Activated naive CD4-positive, alpha-beta T cell treated with anti-CD3 and anti-CD28 coated beads, Interleukin-2, amount 10 ng/mL, durations not matched to agents 7 days and 5 days (primary cell): ENCODE data around the gene PRDX5.

ENCODE experiments used
- CTCF ChIA-PET: fragments of 350-600 bp; sonication (Branson Sonifier 250); formaldehyde crosslinking; loops from one replicate; lab custom pipeline; 2021; ENCODE audit warnings: antibody characterized with exemption; lab: Charles Lee
- DNase-seq: peaks from one replicate; pipeline ENCODE4 v3.0.0-alpha.2; 2020
- H3K27ac Mint-ChIP-seq: one replicate; pipeline ENCODE4 v1.8.0; 2021; ENCODE audit warnings: mild to moderate bottlenecking, moderate library complexity, mixed read lengths
- H3K27me3 Mint-ChIP-seq: one replicate; pipeline ENCODE4 v1.8.0; 2021; ENCODE audit warnings: mild to moderate bottlenecking, mixed read lengths
- H3K36me3 Mint-ChIP-seq: one replicate; pipeline ENCODE4 v1.8.0; 2021; ENCODE audit warnings: mixed read lengths
- H3K4me1 Mint-ChIP-seq: one replicate; pipeline ENCODE4 v1.8.0; 2021; ENCODE audit warnings: mixed read lengths
- H3K4me3 Mint-ChIP-seq: one replicate; pipeline ENCODE4 v1.8.0; 2021; ENCODE audit warnings: mild to moderate bottlenecking, moderate library complexity, mixed read lengths
- H3K9me3 Mint-ChIP-seq: one replicate; pipeline ENCODE4 v1.8.0; 2021; ENCODE audit warnings: mixed read lengths

Gene PRDX5

GRCh38 chr11:64295760-64296159 is 22.2 kb upstream of the PRDX5 start:
- Mint-ChIP-seq H3K27ac (no peak overlapping the region), H3K4me1 (peaks cover 18% of the 10 kb centered on the region), H3K4me3 (no peak overlapping the region), H3K27me3 (peaks cover 98% of the 10 kb centered on the region), H3K9me3 (no peaks in the 10 kb centered on the region), H3K36me3 (peaks cover 1% of the 10 kb centered on the region)
- CTCF ChIA-PET: no interaction called here
- DNase-seq: no peak

- CTCF ChIA-PET: no interaction called here
- H3K27ac Mint-ChIP-seq: no peak overlapping the region
- H3K9me3 Mint-ChIP-seq: no peaks in the 10 kb centered on the region
- peaks cover 98% of the 10 kb centered on the region for H3K27me3 Mint-ChIP-seq
- no peak for DNase-seq
- no peak overlapping the region for H3K4me3 Mint-ChIP-seq
- H3K36me3 Mint-ChIP-seq: no peaks in the 10 kb centered on the region
- H3K4me1 Mint-ChIP-seq: peaks cover 19% of the 10 kb centered on the region
These were observed 21.7 kb upstream of the PRDX5 start for GRCh38 chr11:64296236-64296635.

DNA sequence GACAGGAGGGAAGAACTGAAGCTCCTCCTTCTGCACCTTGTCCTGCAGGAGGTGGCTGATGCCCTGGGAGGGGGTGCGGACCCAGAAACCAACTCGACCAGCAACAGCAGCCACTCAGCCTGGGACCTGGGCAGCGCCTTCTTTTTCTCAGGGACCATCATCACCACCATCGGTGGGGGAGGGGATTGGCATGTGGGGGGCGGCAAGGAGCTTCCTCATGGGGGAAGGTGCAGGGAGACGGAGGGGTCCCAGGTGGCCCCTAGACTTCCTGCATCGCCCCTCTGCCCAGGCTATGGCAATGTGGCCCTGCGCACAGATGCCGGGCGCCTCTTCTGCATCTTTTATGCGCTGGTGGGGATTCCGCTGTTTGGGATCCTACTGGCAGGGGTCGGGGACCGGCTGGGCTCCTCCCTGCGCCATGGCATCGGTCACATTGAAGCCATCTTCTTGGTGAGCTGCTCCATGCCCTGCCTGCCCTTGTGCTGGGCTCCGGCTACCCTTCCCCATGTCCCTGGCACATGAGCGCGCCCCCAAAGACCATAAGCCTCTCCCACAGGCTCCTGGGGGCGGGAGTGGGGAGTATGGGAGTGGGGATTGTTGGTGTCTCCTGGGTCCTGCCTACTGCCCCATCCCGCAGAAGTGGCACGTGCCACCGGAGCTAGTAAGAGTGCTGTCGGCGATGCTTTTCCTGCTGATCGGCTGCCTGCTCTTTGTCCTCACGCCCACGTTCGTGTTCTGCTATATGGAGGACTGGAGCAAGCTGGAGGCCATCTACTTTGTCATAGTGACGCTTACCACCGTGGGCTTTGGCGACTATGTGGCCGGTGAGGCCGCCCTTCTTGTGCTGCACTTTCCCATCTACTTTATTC is 20.9 kb upstream of the PRDX5 start:
- no peaks in the 10 kb centered on the region for H3K9me3 Mint-ChIP-seq
- no peak overlapping the region for H3K4me3 Mint-ChIP-seq
- H3K36me3 Mint-ChIP-seq: no peaks in the 10 kb centered on the region
- CTCF ChIA-PET: no interaction called here
- H3K27ac Mint-ChIP-seq: no peak overlapping the region
- peaks cover 23% of the 10 kb centered on the region for H3K4me1 Mint-ChIP-seq
- DNase-seq: no peak
- H3K27me3 Mint-ChIP-seq: peaks cover 100% of the 10 kb centered on the region

GRCh38 chr11:64297699-64298358 is 20.1 kb upstream of the PRDX5 start:
- no peaks in the 10 kb centered on the region for H3K36me3 Mint-ChIP-seq
- DNase-seq: peak; percentile 36
- H3K27me3 Mint-ChIP-seq: peaks cover 92% of the 10 kb centered on the region
- H3K9me3 Mint-ChIP-seq: no peaks in the 10 kb centered on the region
- H3K4me3 Mint-ChIP-seq: no peak overlapping the region
- no peak overlapping the region for H3K27ac Mint-ChIP-seq
- H3K4me1 Mint-ChIP-seq: peaks cover 20% of the 10 kb centered on the region
- CTCF ChIA-PET: no interaction called here

GRCh38 chr11:64298966-64299846 is 18.7 kb upstream of the PRDX5 start:
- H3K36me3 Mint-ChIP-seq: no peaks in the 10 kb centered on the region
- H3K4me3 Mint-ChIP-seq: peak overlapping the region; percentile 48
- H3K27me3 Mint-ChIP-seq: peaks cover 81% of the 10 kb centered on the region
- no peaks in the 10 kb centered on the region for H3K9me3 Mint-ChIP-seq
- CTCF ChIA-PET: no interaction called here
- no peak for DNase-seq
- peaks cover 30% of the 10 kb centered on the region for H3K4me1 Mint-ChIP-seq
- H3K27ac Mint-ChIP-seq: no peak overlapping the region

DNA sequence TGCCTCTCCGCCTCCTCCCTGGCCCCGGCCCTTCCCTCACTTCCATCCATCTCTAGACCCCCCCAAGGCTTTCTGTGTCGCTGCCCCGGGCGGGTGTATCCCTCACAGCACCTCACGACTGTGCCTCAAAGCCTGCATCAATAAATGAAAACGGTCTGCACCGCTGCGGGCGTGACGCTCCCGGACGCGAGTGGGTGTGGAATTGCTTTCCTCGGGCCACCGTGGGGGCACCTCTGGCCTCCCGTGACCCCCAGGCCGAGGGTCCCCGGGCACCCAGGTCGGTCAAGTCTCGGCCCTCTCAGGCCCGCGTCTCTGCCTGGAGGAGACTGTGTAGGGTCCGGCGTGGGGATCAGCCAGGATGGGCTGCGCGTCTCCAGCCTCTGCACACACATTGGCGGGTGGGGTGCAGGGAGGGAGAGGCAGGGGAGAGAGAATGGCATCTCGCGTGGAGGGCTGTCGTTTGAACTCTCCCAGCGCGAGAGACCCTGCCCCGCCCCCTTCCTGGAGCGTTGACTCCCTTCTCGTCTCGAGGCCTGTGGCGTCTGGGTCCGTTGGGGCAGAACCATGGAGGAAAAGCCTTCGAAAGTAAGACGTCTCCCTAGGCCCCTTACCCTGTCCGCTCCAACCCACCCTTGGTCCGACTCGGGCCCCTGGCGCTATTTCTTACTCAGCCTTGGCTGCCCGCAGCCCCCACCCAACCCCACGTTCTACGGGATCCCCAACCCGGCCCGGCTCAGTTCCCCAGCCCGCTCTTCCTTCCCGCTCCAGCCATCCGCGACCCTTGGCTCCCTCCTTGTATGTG is 17.9 kb upstream of the PRDX5 start, which contains the start of gene CATSPERZ:
TSS of gene CATSPERZ (plus strand) at position 512 of the 802 bp plus-strand sequence. CDS start at position 565, 53 bp downstream.
- peaks cover 74% of the 10 kb centered on the region for H3K27me3 Mint-ChIP-seq
- CTCF ChIA-PET: interaction anchor here (0.7 to 6.2 kb wide), 12 partner anchors 11 to 298 kb away, joined by 3 to 131 read pairs (median 8); partner anchors contain the start of genes BAD, FERMT3, GPR137 and KCNK4
- peak within 1 kb of the TSS; percentile 57 for H3K4me3 Mint-ChIP-seq
- no peaks in the 10 kb centered on the region for H3K36me3 Mint-ChIP-seq
- H3K4me1 Mint-ChIP-seq: peaks cover 33% of the 10 kb centered on the region
- H3K27ac Mint-ChIP-seq: peak within 1 kb of the TSS; percentile 55
- no peaks in the 10 kb centered on the region for H3K9me3 Mint-ChIP-seq
- DNase-seq: peak; percentile 51

DNA sequence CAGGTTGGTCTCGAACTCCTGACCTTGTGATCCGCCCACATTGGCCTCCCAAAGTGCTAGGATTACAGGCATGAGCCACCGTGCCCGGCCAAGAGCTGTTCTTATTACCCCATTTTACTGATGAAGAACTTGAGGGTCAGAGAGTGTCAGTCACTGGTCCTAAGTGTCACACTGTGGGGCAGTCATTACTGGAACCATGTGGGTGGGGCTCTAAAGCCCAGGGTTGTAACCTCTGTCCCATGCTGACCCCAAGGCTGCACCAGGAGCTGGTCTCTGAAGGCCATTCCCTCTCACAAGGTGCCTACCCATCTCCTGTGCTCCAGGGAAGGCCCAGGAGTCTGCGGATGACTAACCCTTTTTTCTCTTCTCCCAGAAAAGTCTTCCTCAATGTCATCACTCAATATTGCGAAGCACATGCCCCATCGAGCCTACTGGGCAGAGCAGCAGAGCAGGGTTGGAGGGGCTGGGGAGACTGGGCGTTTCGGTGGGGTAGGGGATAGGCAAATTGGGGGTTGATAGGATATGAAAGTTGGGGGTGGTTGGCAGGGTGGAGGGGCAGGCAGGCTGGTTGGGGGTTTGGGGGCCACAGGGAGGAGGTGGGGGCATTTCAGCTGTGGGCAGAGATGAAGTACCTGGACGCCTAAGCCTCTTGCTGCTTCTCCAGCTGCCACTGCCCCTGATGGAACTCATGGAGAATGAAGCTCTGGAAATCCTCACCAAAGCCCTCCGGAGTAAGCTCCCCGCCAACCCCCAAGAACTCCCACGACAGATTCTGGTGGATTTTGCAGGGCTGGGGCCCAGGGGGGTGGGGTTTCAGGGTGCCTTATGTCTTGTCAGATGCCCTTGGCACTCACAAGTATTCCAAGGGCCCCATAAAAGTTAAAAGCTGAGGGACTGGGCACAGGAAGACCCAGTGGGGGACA is 14.6 kb upstream of the PRDX5 start:
- H3K4me1 Mint-ChIP-seq: peaks cover 48% of the 10 kb centered on the region
- H3K27ac Mint-ChIP-seq: peak overlapping the region; percentile 98
- no peaks in the 10 kb centered on the region for H3K9me3 Mint-ChIP-seq
- H3K27me3 Mint-ChIP-seq: peaks cover 41% of the 10 kb centered on the region
- CTCF ChIA-PET: interaction anchor here (0.9 to 6.2 kb wide), 18 partner anchors 10 to 303 kb away, joined by 3 to 131 read pairs (median 15); partner anchors contain the start of genes CCDC88B, FERMT3, KCNK4 and PRDX5
- H3K4me3 Mint-ChIP-seq: peak overlapping the region; percentile 78
- DNase-seq: no peak
- peaks cover 10% of the 10 kb centered on the region for H3K36me3 Mint-ChIP-seq

- Mint-ChIP-seq H3K27ac (peak overlapping the region; percentile 98), H3K9me3 (no peaks in the 10 kb centered on the region), H3K36me3 (peaks cover 10% of the 10 kb centered on the region), H3K4me3 (peak overlapping the region; percentile 78), H3K27me3 (peaks cover 35% of the 10 kb centered on the region), H3K4me1 (peaks cover 48% of the 10 kb centered on the region)
- CTCF ChIA-PET: interaction anchor here (0.8 to 6.2 kb wide), 21 partner anchors 11 to 303 kb away, joined by 3 to 131 read pairs (median 6); partner anchors contain the start of genes CCDC88B, DNAJC4, FERMT3 and KCNK4
- DNase-seq: no peak
These were observed 13.9 kb upstream of the PRDX5 start for GRCh38 chr11:64304032-64304315.

- peaks cover 50% of the 10 kb centered on the region for H3K4me1 Mint-ChIP-seq
- H3K27me3 Mint-ChIP-seq: peaks cover 30% of the 10 kb centered on the region
- H3K27ac Mint-ChIP-seq: peak overlapping the region; percentile 98
- peak; percentile 97 for DNase-seq
- no peaks in the 10 kb centered on the region for H3K9me3 Mint-ChIP-seq
- peak overlapping the region; percentile 78 for H3K4me3 Mint-ChIP-seq
- CTCF ChIA-PET: interaction anchor here (0.8 to 6.2 kb wide), 25 partner anchors 12 to 467 kb away, joined by 3 to 131 read pairs (median 4); partner anchors contain the start of genes CCDC88B, DNAJC4, FERMT3 and FKBP2
- H3K36me3 Mint-ChIP-seq: peaks cover 10% of the 10 kb centered on the region
These were observed 13.4 kb upstream of the PRDX5 start for GRCh38 chr11:64304316-64305072.

- Mint-ChIP-seq H3K4me3 (peak within 1 kb of the TSS; percentile 89), H3K9me3 (no peaks in the 10 kb centered on the region), H3K36me3 (peaks cover 10% of the 10 kb centered on the region), H3K27ac (peak within 1 kb of the TSS; percentile 98), H3K4me1 (peaks cover 46% of the 10 kb centered on the region), H3K27me3 (peaks cover 23% of the 10 kb centered on the region)
- CTCF ChIA-PET: interaction anchor here (0.9 to 6.2 kb wide), 19 partner anchors 12 to 468 kb away, joined by 3 to 131 read pairs (median 14); partner anchors contain the start of genes DNAJC4, FERMT3, FKBP2 and KCNK4
- peak; percentile 100 for DNase-seq
These were observed 12.7 kb upstream of the PRDX5 start, which contains the start of gene ESRRA for GRCh38 chr11:64305075-64305690. Gene ESRRA, plus strand, starts transcription at chr11:64305524. Its CDS starts 1,656 bp downstream, at chr11:64307180.
